ENCODE measurements around the gene INPP4B. TPM values are rescaled to one million over a fixed set of nuclear protein-coding genes. Genes with fewer than 3 reads are reported as not detected.
A peak's percentile ranks its signal among the peaks of the same experiment; 100 is the strongest.

The INPP4B gene
- total RNA-seq, 1 donor from 2014 or later: 21.5 TPM

GRCh38 chr4:142762280-142762679 is 83.8 kb downstream of the INPP4B start:
- DNase-seq (ENCODE audit: low spot score) (no peak), ATAC-seq (no peak)
- intact Hi-C loops (cut with DNase I): loop anchor here (5.0 kb wide), 1 partner anchor 1795 kb away; no protein-coding TSS in a partner anchor

GRCh38 chr4:142752202-142752786 is 93.8 kb downstream of the INPP4B start:
- ATAC-seq: peak; percentile 58
- intact Hi-C loops (cut with DNase I): no loop called here
- no peak for DNase-seq (ENCODE audit: low spot score)

- DNase-seq (ENCODE audit: low spot score): no peak
- peak; percentile 36 for ATAC-seq
- intact Hi-C loops (cut with DNase I): no loop called here
Measured at GRCh38 chr4:142743121-142743825, 102.8 kb downstream of the INPP4B start.

- intact Hi-C loops (cut with DNase I): no loop called here
- no peak for ATAC-seq
Measured at GRCh38 chr4:142741995-142742394, 104.1 kb downstream of the INPP4B start.

GRCh38 chr4:142728233-142728632 is 117.9 kb downstream of the INPP4B start:
- intact Hi-C loops (cut with DNase I): no loop called here
- no peak for ATAC-seq

More at GRCh38 chr4:142741995-142742394, 104.1 kb downstream of the INPP4B start:
- no peak for DNase-seq (ENCODE audit: low spot score)

GRCh38 chr4:142727149-142727548 is 119.0 kb downstream of the INPP4B start:
- ATAC-seq: no peak
- DNase-seq (ENCODE audit: low spot score): no peak
- intact Hi-C loops (cut with DNase I): no loop called here

More at GRCh38 chr4:142728233-142728632, 117.9 kb downstream of the INPP4B start:
- DNase-seq (ENCODE audit: low spot score): no peak

- intact Hi-C loops (cut with DNase I): no loop called here
- ATAC-seq (no peak), DNase-seq (ENCODE audit: low spot score) (no peak)
Measured at GRCh38 chr4:142725886-142726285, 120.2 kb downstream of the INPP4B start.

- intact Hi-C loops (cut with DNase I): no loop called here
- ATAC-seq (no peak), DNase-seq (ENCODE audit: low spot score) (no peak)
Measured at GRCh38 chr4:142721187-142721586, 124.9 kb downstream of the INPP4B start.

GRCh38 chr4:142719854-142720541 is 126.1 kb downstream of the INPP4B start:
- intact Hi-C loops (cut with DNase I): no loop called here
- no peak for ATAC-seq
- DNase-seq (ENCODE audit: low spot score): no peak

GRCh38 chr4:142718981-142719380 is 127.1 kb downstream of the INPP4B start:
- intact Hi-C loops (cut with DNase I): no loop called here
- no peak for DNase-seq (ENCODE audit: low spot score)
- no peak for ATAC-seq

GRCh38 chr4:142715727-142716126 is 130.4 kb downstream of the INPP4B start:
- DNase-seq (ENCODE audit: low spot score): no peak
- no peak for ATAC-seq
- intact Hi-C loops (cut with DNase I): no loop called here

GRCh38 chr4:142713282-142714030 is 132.6 kb downstream of the INPP4B start:
- intact Hi-C loops (cut with DNase I): no loop called here
- ATAC-seq: no peak

GRCh38 chr4:142708231-142708630 is 137.9 kb downstream of the INPP4B start:
- intact Hi-C loops (cut with DNase I): no loop called here
- ATAC-seq: no peak

More at GRCh38 chr4:142713282-142714030, 132.6 kb downstream of the INPP4B start:
- no peak for DNase-seq (ENCODE audit: low spot score)

GRCh38 chr4:142707401-142707800 is 138.7 kb downstream of the INPP4B start:
- ATAC-seq (no peak), DNase-seq (ENCODE audit: low spot score) (no peak)
- intact Hi-C loops (cut with DNase I): no loop called here

More at GRCh38 chr4:142708231-142708630, 137.9 kb downstream of the INPP4B start:
- DNase-seq (ENCODE audit: low spot score): no peak

GRCh38 chr4:142706381-142706780 is 139.7 kb downstream of the INPP4B start:
- DNase-seq (ENCODE audit: low spot score) (no peak), ATAC-seq (no peak)

GRCh38 chr4:142705820-142706219 is 140.3 kb downstream of the INPP4B start:
- intact Hi-C loops (cut with DNase I): no loop called here
- no peak for ATAC-seq
- no peak for DNase-seq (ENCODE audit: low spot score)

More at GRCh38 chr4:142706381-142706780, 139.7 kb downstream of the INPP4B start:
- intact Hi-C loops (cut with DNase I): no loop called here

GRCh38 chr4:142703694-142704309 is 142.3 kb downstream of the INPP4B start:
- ATAC-seq (no peak), DNase-seq (ENCODE audit: low spot score) (no peak)
- intact Hi-C loops (cut with DNase I): no loop called here

- intact Hi-C loops (cut with DNase I): no loop called here
- ATAC-seq: no peak
- no peak for DNase-seq (ENCODE audit: low spot score)
Measured at GRCh38 chr4:142701017-142701416, 145.1 kb downstream of the INPP4B start.

GRCh38 chr4:142700531-142700930 is 145.6 kb downstream of the INPP4B start:
- no peak for ATAC-seq
- DNase-seq (ENCODE audit: low spot score): no peak
- intact Hi-C loops (cut with DNase I): no loop called here
